Parathyroid adenoma (tissue), 2 donors: ENCODE results near the gene ZC3H14.

Experiments used
- H2AFZ ChIP-seq: fragments of 300-600 bp; sonication (generic); one replicate; pipeline ENCODE4 v1.7.0; 2017; ENCODE audit warnings: antibody characterized with exemption, mild to moderate bottlenecking
- H3K27ac ChIP-seq: fragments of 300-600 bp; sonication (generic); one replicate; pipeline ENCODE4 v1.7.0; 2017
- H3K27me3 ChIP-seq: fragments of 300-600 bp; sonication (generic); one replicate; pipeline ENCODE4 v1.7.0; 2017; ENCODE audit warnings: low read length; ENCODE audit not compliant: control insufficient read depth, insufficient read depth
- H3K36me3 ChIP-seq: fragments of 300-600 bp; sonication (generic); one replicate; pipeline ENCODE4 v1.7.0; 2017; ENCODE audit warnings: low read length; ENCODE audit not compliant: control insufficient read depth, insufficient read depth
- H3K4me1 ChIP-seq: fragments of 300-600 bp; sonication (generic); one replicate; pipeline ENCODE4 v1.7.0; 2017; ENCODE audit warnings: control low read depth
- H3K4me2 ChIP-seq: fragments of 300-600 bp; sonication (generic); one replicate; pipeline ENCODE4 v1.7.0; 2017; ENCODE audit warnings: low read length
- H3K4me3 ChIP-seq: fragments of 300-600 bp; sonication (generic); one replicate; pipeline ENCODE4 v1.7.0; 2017; ENCODE audit warnings: low read depth, low read length
- H3K79me2 ChIP-seq: fragments of 300-600 bp; sonication (generic); one replicate; pipeline ENCODE4 v1.7.0; 2017; ENCODE audit warnings: control low read depth
- H3K9ac ChIP-seq: fragments of 300-600 bp; sonication (generic); one replicate; pipeline ENCODE4 v1.7.0; 2017; ENCODE audit warnings: mild to moderate bottlenecking
- H3K9me3 ChIP-seq: fragments of 300-600 bp; sonication (generic); one replicate; pipeline ENCODE4 v1.7.0; 2017; ENCODE audit warnings: low read length; ENCODE audit not compliant: control insufficient read depth
- CTCF ChIP-seq: fragments of 300-600 bp; sonication (generic); IDR thresholded peaks from one replicate; pipeline ENCODE4 v1.7.0; 2017; ENCODE audit warnings: antibody characterized with exemption, mild to moderate bottlenecking
- donor health status: primary hyperparathyroidism.

The ZC3H14 gene

GRCh38 chr14:88562831-88563686 is at the start of gene ZC3H14:
TSS of gene ZC3H14 (plus strand) at chr14:88563037. CDS start at chr14:88563134, 97 bp downstream.
- Histone ChIP-seq H3K79me2 (peaks cover 9% of the 10 kb centered on the region), H3K9ac (peak within 1 kb of the TSS; percentile 65), H3K27me3 (no peaks in the 10 kb centered on the region), H3K4me1 (peaks cover 2% of the 10 kb centered on the region), H3K4me2 (peak within 1 kb of the TSS; percentile 37), H3K27ac (peak within 1 kb of the TSS; percentile 84), H3K4me3 (peak within 1 kb of the TSS; percentile 92), H2AFZ (peak within 1 kb of the TSS; percentile 98), H3K9me3 (no peaks in the 10 kb centered on the region), H3K36me3 (no peaks in the 10 kb centered on the region)
- TF ChIP-seq CTCF, result no peak

- Histone ChIP-seq H3K9me3 (no peaks in the 10 kb centered on the region), H3K27me3 (no peaks in the 10 kb centered on the region), H2AFZ (no peak overlapping the region), H3K4me3 (no peak overlapping the region), H3K4me2 (no peak overlapping the region), H3K4me1 (no peaks in the 10 kb centered on the region), H3K79me2 (no peaks in the 10 kb centered on the region), H3K27ac (no peak overlapping the region), H3K9ac (no peak overlapping the region), H3K36me3 (no peaks in the 10 kb centered on the region)
- TF ChIP-seq CTCF, result no peak
Measured at GRCh38 chr14:88515499-88516221, 47.2 kb upstream of the ZC3H14 start.

- H2AFZ ChIP-seq, result peak overlapping the region; percentile 16
- H3K9me3 ChIP-seq, result no peaks in the 10 kb centered on the region
- H3K79me2 ChIP-seq, result no peaks in the 10 kb centered on the region
- H3K4me3 ChIP-seq, result no peak overlapping the region
- H3K27ac ChIP-seq, result no peak overlapping the region
- no peaks in the 10 kb centered on the region for H3K27me3 ChIP-seq
- TF ChIP-seq CTCF, result no peak
- no peaks in the 10 kb centered on the region for H3K36me3 ChIP-seq
- no peaks in the 10 kb centered on the region for H3K4me1 ChIP-seq
- no peak overlapping the region for H3K4me2 ChIP-seq
- H3K9ac ChIP-seq, result no peak overlapping the region
Measured at GRCh38 chr14:88516861-88517357, 45.9 kb upstream of the ZC3H14 start.

GRCh38 chr14:88518592-88519512 is 44.0 kb upstream of the ZC3H14 start:
- H3K9me3 ChIP-seq, result no peaks in the 10 kb centered on the region
- no peaks in the 10 kb centered on the region for H3K4me1 ChIP-seq
- no peaks in the 10 kb centered on the region for H3K27me3 ChIP-seq
- H3K79me2 ChIP-seq, result no peaks in the 10 kb centered on the region
- no peak for TF ChIP-seq CTCF
- no peak overlapping the region for H2AFZ ChIP-seq
- H3K4me3 ChIP-seq, result no peak overlapping the region
- H3K9ac ChIP-seq, result no peak overlapping the region
- no peaks in the 10 kb centered on the region for H3K36me3 ChIP-seq
- H3K4me2 ChIP-seq, result no peak overlapping the region
- H3K27ac ChIP-seq, result no peak overlapping the region
